Peyer's patch (tissue), 4 donors: ENCODE data around the gene IRF8. TPM values are rescaled to one million over a fixed set of nuclear protein-coding genes. Genes with fewer than 3 reads are reported as not detected.
A peak's percentile ranks its signal among the peaks of the same experiment; 100 is the strongest.
"Not testable (repeated sequence)": the region's sequence is repeated elsewhere in the genome, so short reads cannot be mapped to it uniquely, and the experiment has no call there.

Experiments used
- DNase-seq, 3 donors: peaks; one replicate each; pipeline ENCODE4 v3.0.0-alpha.2; 2017 to 2019
- H3K27ac ChIP-seq, 4 donors: fragments of 200-600 bp; sonication (generic); one replicate each; pipeline ENCODE4 v1.5.1; 2016 to 2019
- H3K27me3 ChIP-seq, 2 donors: fragments of 200-600 bp; sonication (generic); one replicate each; pipeline ENCODE4 v1.5.1; 2019
- H3K36me3 ChIP-seq, 3 donors: fragments of 200-600 bp; sonication (generic); one replicate each; pipeline ENCODE4 v1.5.1; 2016 to 2019
- H3K4me1 ChIP-seq, 4 donors: fragments of 200-600 bp; sonication (generic); one replicate each; pipeline ENCODE4 v1.5.1; 2016 to 2019
- H3K4me3 ChIP-seq, 4 donors: fragments of 200-600 bp; sonication (generic); 1 replicate in 3 of 4; 2 replicates in 1 of 4; pipeline ENCODE4 v1.5.1; 2016 to 2019; ENCODE audit warnings: mild to moderate bottlenecking in 1 of 4
- H3K9me3 ChIP-seq, 4 donors: fragments of 200-600 bp; sonication (generic); one replicate each; pipeline ENCODE4 v1.5.1; 2016 to 2019; ENCODE audit warnings: mild to moderate bottlenecking in 1 of 4
- CTCF ChIP-seq, 6 experiments: fragments of 450-650 bp in 4 of 6; fragments of 200-600 bp in 2 of 6; sonication (generic) in 1 of 6; IDR thresholded peaks; one replicate each; pipeline ENCODE4 v1.5.1; 2017 to 2019; ENCODE audit warnings: antibody characterized with exemption in 6 of 6, mild to moderate bottlenecking in 3 of 6, moderate library complexity in 1 of 6
- POLR2A ChIP-seq, 2 donors: fragments of 450-650 bp; IDR thresholded peaks; one replicate each; pipeline ENCODE4 v1.5.1; 2017; ENCODE audit warnings: antibody characterized with exemption in 2 of 2, mild to moderate bottlenecking in 2 of 2, moderate library complexity in 2 of 2
- total RNA-seq, 4 donors: library from RNA; depleted of rRNA; stranded (reverse); fragments of >200 nt; gene quantifications; one replicate each; pipeline ENCODE4 v1.1.0, GENCODE V29; 2016

IRF8 gene
- total RNA-seq, 4 donors from 2014 or later, result 39.8 to 191 (median 93.2) TPM

- Histone ChIP-seq H3K36me3 (no peaks in the 10 kb centered on the region), H3K4me3 (peak overlapping the region in 1 of 4 donors; percentile 19), H3K27me3 (no peaks in the 10 kb centered on the region), H3K4me1 (peaks cover 0 to 14% (median 7%) of the 10 kb centered on the region in 4 donors), H3K27ac (peak overlapping the region; percentile 50 to 79 (median 70)), H3K9me3 (no peaks in the 10 kb centered on the region)
- peak in 2 of 3 donors; percentile 85 to 90 for DNase-seq
- TF ChIP-seq CTCF (IDR thresholded peaks at IDR 0.05) (no peak), POLR2A (IDR thresholded peaks at IDR 0.05) (no peak)
Observed at GRCh38 chr16:85935974-85936760, 37.2 kb downstream of the IRF8 start.

- Histone ChIP-seq H3K4me3 (no peak overlapping the region), H3K27ac (peak overlapping the region; percentile 21 to 79 (median 69)), H3K9me3 (no peaks in the 10 kb centered on the region), H3K27me3 (no peaks in the 10 kb centered on the region), H3K36me3 (no peaks in the 10 kb centered on the region), H3K4me1 (peaks cover 0 to 9% (median 4%) of the 10 kb centered on the region in 4 donors)
- TF ChIP-seq POLR2A (IDR thresholded peaks at IDR 0.05), result no peak
- DNase-seq, result no peak
Observed at GRCh38 chr16:85936816-85937215, 37.9 kb downstream of the IRF8 start.

GRCh38 chr16:85940214-85940613 lies 41.3 kb downstream of the IRF8 start:
- Histone ChIP-seq H3K4me1 (peaks cover 0 to 7% (median 2%) of the 10 kb centered on the region in 4 donors), H3K4me3 (no peak overlapping the region), H3K9me3 (no peaks in the 10 kb centered on the region), H3K27ac (no peak overlapping the region), H3K36me3 (no peaks in the 10 kb centered on the region), H3K27me3 (no peaks in the 10 kb centered on the region)
- no peak for DNase-seq
- no peak for TF ChIP-seq CTCF (IDR thresholded peaks at IDR 0.05)
- TF ChIP-seq POLR2A (IDR thresholded peaks at IDR 0.05), result no peak

GRCh38 chr16:85941863-85942644 lies 43.1 kb downstream of the IRF8 start:
- Histone ChIP-seq H3K27me3 (no peaks in the 10 kb centered on the region), H3K4me1 (peaks cover 0 to 4% (median 2%) of the 10 kb centered on the region in 4 donors), H3K36me3 (no peaks in the 10 kb centered on the region), H3K4me3 (no peak overlapping the region), H3K27ac (no peak overlapping the region), H3K9me3 (no peaks in the 10 kb centered on the region)
- no peak for DNase-seq
- TF ChIP-seq CTCF (IDR thresholded peaks at IDR 0.05), result no peak
- TF ChIP-seq POLR2A (IDR thresholded peaks at IDR 0.05), result no peak

GRCh38 chr16:85942659-85943058 lies 43.7 kb downstream of the IRF8 start:
- not testable (repeated sequence) for H3K27ac ChIP-seq

DNA sequence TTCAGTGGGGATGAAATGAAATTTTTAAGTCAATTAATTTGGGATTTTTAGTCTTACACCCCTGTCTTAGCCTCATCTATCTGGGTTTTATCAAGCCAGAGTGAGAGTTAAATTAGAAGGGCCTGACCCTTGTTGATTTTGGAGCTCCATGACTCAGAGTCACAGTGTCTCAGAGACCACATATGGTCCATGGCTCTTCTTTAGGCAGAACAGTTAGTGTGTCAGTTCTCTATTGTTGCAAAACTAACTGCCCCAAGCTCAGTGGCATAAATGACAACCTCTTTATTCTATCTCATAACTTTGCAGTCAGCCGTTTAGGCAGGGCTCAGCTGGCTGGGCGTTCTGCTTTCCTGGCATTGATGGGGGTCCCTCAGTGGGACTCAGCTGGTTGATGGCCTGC lies 44.7 kb downstream of the IRF8 start:
- H3K4me3 ChIP-seq, result no peak overlapping the region
- TF ChIP-seq POLR2A (IDR thresholded peaks at IDR 0.05) (no peak), CTCF (IDR thresholded peaks at IDR 0.05) (no peak)
- no peaks in the 10 kb centered on the region for H3K36me3 ChIP-seq
- no peaks in the 10 kb centered on the region for H3K27me3 ChIP-seq
- no peak overlapping the region for H3K27ac ChIP-seq
- no peak for DNase-seq
- H3K9me3 ChIP-seq, result no peaks in the 10 kb centered on the region
- H3K4me1 ChIP-seq, result peaks cover 0 to 14% (median 4%) of the 10 kb centered on the region in 4 donors

More at GRCh38 chr16:85942659-85943058, 43.7 kb downstream of the IRF8 start:
- H3K4me3 ChIP-seq, DNase-seq, H3K27me3 ChIP-seq, H3K36me3 ChIP-seq, H3K4me1 ChIP-seq, H3K9me3 ChIP-seq: not testable (repeated sequence)
